ENCODE measurements around the gene CLTA.
"Not testable (repeated sequence)": the region's sequence is repeated elsewhere in the genome, so short reads cannot be mapped to it uniquely, and the experiment has no call there.

CLTA gene

GRCh38 chr9:36239675-36240074 is 49.0 kb downstream of the CLTA start:
- not testable (repeated sequence) for DNase-seq; H3K4me1 ChIP-seq (ENCODE audit: control extremely low read depth in 1 of 4, control insufficient read depth in 4 of 4, insufficient read depth in 4 of 4, low read length in 3 of 4); H3K27me3 ChIP-seq (replicated peaks in 2 of 5; ENCODE audit: control insufficient read depth in 4 of 5, insufficient read depth in 5 of 5, low read length in 4 of 5); H3K27ac ChIP-seq (ENCODE audit: insufficient read depth in 1 of 2, low read depth in 1 of 2, low read length in 2 of 2, poor library complexity in 1 of 2, severe bottlenecking in 2 of 2); H3K4me3 ChIP-seq (ENCODE audit: control insufficient read depth in 1 of 7, extremely low read depth in 1 of 7, insufficient read depth in 4 of 7, low read depth in 2 of 7, low read length in 6 of 7); H3K9me3 ChIP-seq (ENCODE audit: control extremely low read depth in 1 of 5, control insufficient read depth in 4 of 5, insufficient read depth in 2 of 5, low read depth in 1 of 5, low read length in 4 of 5)
- ChIA-PET CTCF (interaction anchor here (1.1 to 1.9 kb wide), 3 partner anchors 11 to 89 kb away, joined by 3 to 6 read pairs (median 5); no protein-coding TSS in a partner anchor), POLR2A (interaction anchor here (0.6 to 0.9 kb wide), 2 partner anchors 9 to 18 kb away, joined by 3 read pairs; partner anchors contain the start of gene GNE)
- WGBS (ENCODE audit: insufficient coverage): 100% methylated on average over 3 of the region's 3 CpGs
- peaks cover 12 to 45% (median 28%) of the 10 kb centered on the region in 4 experiments for H3K36me3 ChIP-seq (ENCODE audit: control insufficient read depth in 4 of 4, insufficient read depth in 4 of 4, low read length in 3 of 4)

- Histone ChIP-seq H3K4me1 (ENCODE audit: control extremely low read depth in 1 of 4, control insufficient read depth in 4 of 4, insufficient read depth in 4 of 4, low read length in 3 of 4) (no peaks in the 10 kb centered on the region), H3K4me3 (ENCODE audit: control insufficient read depth in 1 of 7, extremely low read depth in 1 of 7, insufficient read depth in 4 of 7, low read depth in 2 of 7, low read length in 6 of 7) (no peak overlapping the region), H3K27ac (ENCODE audit: insufficient read depth in 1 of 2, low read depth in 1 of 2, low read length in 2 of 2, poor library complexity in 1 of 2, severe bottlenecking in 2 of 2) (no peak overlapping the region), H3K27me3 (replicated peaks in 2 of 5; ENCODE audit: control insufficient read depth in 4 of 5, insufficient read depth in 5 of 5, low read length in 4 of 5) (no peaks in the 10 kb centered on the region), H3K9me3 (ENCODE audit: control extremely low read depth in 1 of 5, control insufficient read depth in 4 of 5, insufficient read depth in 2 of 5, low read depth in 1 of 5, low read length in 4 of 5) (no peaks in the 10 kb centered on the region), H3K36me3 (ENCODE audit: control insufficient read depth in 4 of 4, insufficient read depth in 4 of 4, low read length in 3 of 4) (peaks cover 14 to 41% (median 28%) of the 10 kb centered on the region in 4 experiments)
- WGBS (ENCODE audit: insufficient coverage): 98% methylated on average over 6 of the region's 6 CpGs
- CTCF ChIA-PET: interaction anchor here (8.5 kb wide), 1 partner anchor 84 kb away, joined by 112 read pairs; no protein-coding TSS in a partner anchor
- POLR2A ChIA-PET: no interaction called here
- no peak for DNase-seq
Measured at GRCh38 chr9:36245906-36246305, 55.2 kb downstream of the CLTA start.

DNA sequence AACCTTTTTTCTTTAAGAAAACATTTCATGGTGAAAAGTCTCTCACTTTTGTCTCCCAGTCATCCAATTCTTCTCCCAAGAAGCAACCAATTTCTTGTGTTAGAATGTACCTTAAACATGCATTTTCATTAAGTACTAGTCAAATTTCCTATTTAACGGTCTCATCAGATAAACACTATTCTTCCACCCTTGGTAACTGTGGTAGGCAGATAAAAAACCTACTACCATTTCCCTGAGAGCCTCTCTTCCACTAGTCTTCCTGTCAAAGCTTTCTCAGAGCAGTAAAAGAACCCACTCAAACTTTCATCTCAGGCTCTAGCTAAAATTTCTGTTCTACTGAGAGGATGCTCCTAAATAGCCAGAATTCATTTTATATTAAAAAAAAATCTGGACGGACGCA is 56.6 kb downstream of the CLTA start:
- POLR2A ChIA-PET: no interaction called here
- no peaks in the 10 kb centered on the region for H3K27me3 ChIP-seq (replicated peaks in 2 of 5; ENCODE audit: control insufficient read depth in 4 of 5, insufficient read depth in 5 of 5, low read length in 4 of 5)
- H3K27ac ChIP-seq (ENCODE audit: insufficient read depth in 1 of 2, low read depth in 1 of 2, low read length in 2 of 2, poor library complexity in 1 of 2, severe bottlenecking in 2 of 2): no peak overlapping the region
- no peak for DNase-seq
- H3K4me3 ChIP-seq (ENCODE audit: control insufficient read depth in 1 of 7, extremely low read depth in 1 of 7, insufficient read depth in 4 of 7, low read depth in 2 of 7, low read length in 6 of 7): no peak overlapping the region
- H3K9me3 ChIP-seq (ENCODE audit: control extremely low read depth in 1 of 5, control insufficient read depth in 4 of 5, insufficient read depth in 2 of 5, low read depth in 1 of 5, low read length in 4 of 5): no peaks in the 10 kb centered on the region
- peaks cover 9 to 30% (median 23%) of the 10 kb centered on the region in 4 experiments for H3K36me3 ChIP-seq (ENCODE audit: control insufficient read depth in 4 of 4, insufficient read depth in 4 of 4, low read length in 3 of 4)
- CTCF ChIA-PET: interaction anchor here (0.8 to 8.5 kb wide), 7 partner anchors 10 to 205 kb away, joined by 3 to 112 read pairs (median 3); partner anchors contain the start of gene GNE
- H3K4me1 ChIP-seq (ENCODE audit: control extremely low read depth in 1 of 4, control insufficient read depth in 4 of 4, insufficient read depth in 4 of 4, low read length in 3 of 4): no peaks in the 10 kb centered on the region
- 67% methylated on average over 1 of the region's 3 CpGs for WGBS (ENCODE audit: insufficient coverage)

DNA sequence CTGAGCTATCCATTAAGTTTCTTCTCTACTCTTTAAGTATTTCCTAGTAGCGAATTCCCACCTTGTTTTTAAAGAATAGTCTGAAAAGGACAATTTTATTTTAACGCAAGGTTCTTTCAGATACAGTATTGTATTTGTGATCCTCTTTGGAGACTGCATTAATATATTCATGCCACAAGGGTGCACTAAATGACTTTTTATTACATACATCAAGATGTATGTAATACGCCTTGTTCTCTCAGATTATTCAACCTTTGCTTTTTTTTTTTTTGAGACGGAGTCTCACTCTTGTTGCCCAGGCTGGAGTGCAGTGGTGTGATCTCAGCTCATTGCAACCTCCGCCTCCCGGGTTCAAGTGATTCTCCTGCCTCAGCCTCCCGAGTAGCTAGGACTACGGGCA is 57.3 kb downstream of the CLTA start:
- H3K4me3 ChIP-seq (ENCODE audit: control insufficient read depth in 1 of 7, extremely low read depth in 1 of 7, insufficient read depth in 4 of 7, low read depth in 2 of 7, low read length in 6 of 7); H3K27me3 ChIP-seq (replicated peaks in 2 of 5; ENCODE audit: control insufficient read depth in 4 of 5, insufficient read depth in 5 of 5, low read length in 4 of 5); H3K9me3 ChIP-seq (ENCODE audit: control extremely low read depth in 1 of 5, control insufficient read depth in 4 of 5, insufficient read depth in 2 of 5, low read depth in 1 of 5, low read length in 4 of 5); H3K4me1 ChIP-seq (ENCODE audit: control extremely low read depth in 1 of 4, control insufficient read depth in 4 of 4, insufficient read depth in 4 of 4, low read length in 3 of 4); H3K27ac ChIP-seq (ENCODE audit: insufficient read depth in 1 of 2, low read depth in 1 of 2, low read length in 2 of 2, poor library complexity in 1 of 2, severe bottlenecking in 2 of 2): not testable (repeated sequence)
- DNase-seq: peak; percentile 54 to 75 (median 74)
- CTCF ChIA-PET: interaction anchor here (0.7 to 8.5 kb wide), 15 partner anchors 9 to 205 kb away, joined by 3 to 112 read pairs (median 3); partner anchors contain the start of gene GNE
- POLR2A ChIA-PET: interaction anchor here (1.3 kb wide), 1 partner anchor 80 kb away, joined by 3 read pairs; no protein-coding TSS in a partner anchor
- WGBS (ENCODE audit: insufficient coverage): 84% methylated on average over 5 of the region's 8 CpGs
- peaks cover 9 to 27% (median 19%) of the 10 kb centered on the region in 4 experiments for H3K36me3 ChIP-seq (ENCODE audit: control insufficient read depth in 4 of 4, insufficient read depth in 4 of 4, low read length in 3 of 4)

GRCh38 chr9:36249189-36249588 is 58.5 kb downstream of the CLTA start:
- H3K27ac ChIP-seq (ENCODE audit: insufficient read depth in 1 of 2, low read depth in 1 of 2, low read length in 2 of 2, poor library complexity in 1 of 2, severe bottlenecking in 2 of 2): no peak overlapping the region
- CTCF ChIA-PET: interaction anchor here (1.1 to 8.5 kb wide), 11 partner anchors 8 to 200 kb away, joined by 3 to 112 read pairs (median 4); partner anchors contain the start of gene GNE
- H3K27me3 ChIP-seq (replicated peaks in 2 of 5; ENCODE audit: control insufficient read depth in 4 of 5, insufficient read depth in 5 of 5, low read length in 4 of 5): no peaks in the 10 kb centered on the region
- H3K4me3 ChIP-seq (ENCODE audit: control insufficient read depth in 1 of 7, extremely low read depth in 1 of 7, insufficient read depth in 4 of 7, low read depth in 2 of 7, low read length in 6 of 7): no peak overlapping the region
- POLR2A ChIA-PET: interaction anchor here (0.6 to 1.3 kb wide), 3 partner anchors 9 to 1204 kb away, joined by 3 read pairs; no protein-coding TSS in a partner anchor
- H3K4me1 ChIP-seq (ENCODE audit: control extremely low read depth in 1 of 4, control insufficient read depth in 4 of 4, insufficient read depth in 4 of 4, low read length in 3 of 4): no peaks in the 10 kb centered on the region
- no peak for DNase-seq
- no peaks in the 10 kb centered on the region for H3K9me3 ChIP-seq (ENCODE audit: control extremely low read depth in 1 of 5, control insufficient read depth in 4 of 5, insufficient read depth in 2 of 5, low read depth in 1 of 5, low read length in 4 of 5)
- 96% methylated on average over 6 of the region's 6 CpGs for WGBS (ENCODE audit: insufficient coverage)
- H3K36me3 ChIP-seq (ENCODE audit: control insufficient read depth in 4 of 4, insufficient read depth in 4 of 4, low read length in 3 of 4): peaks cover 8 to 18% (median 15%) of the 10 kb centered on the region in 4 experiments

- Histone ChIP-seq H3K9me3 (ENCODE audit: control extremely low read depth in 1 of 5, control insufficient read depth in 4 of 5, insufficient read depth in 2 of 5, low read depth in 1 of 5, low read length in 4 of 5) (no peaks in the 10 kb centered on the region), H3K4me1 (ENCODE audit: control extremely low read depth in 1 of 4, control insufficient read depth in 4 of 4, insufficient read depth in 4 of 4, low read length in 3 of 4) (no peaks in the 10 kb centered on the region), H3K27ac (ENCODE audit: insufficient read depth in 1 of 2, low read depth in 1 of 2, low read length in 2 of 2, poor library complexity in 1 of 2, severe bottlenecking in 2 of 2) (no peak overlapping the region), H3K4me3 (ENCODE audit: control insufficient read depth in 1 of 7, extremely low read depth in 1 of 7, insufficient read depth in 4 of 7, low read depth in 2 of 7, low read length in 6 of 7) (no peak overlapping the region), H3K27me3 (replicated peaks in 2 of 5; ENCODE audit: control insufficient read depth in 4 of 5, insufficient read depth in 5 of 5, low read length in 4 of 5) (no peaks in the 10 kb centered on the region), H3K36me3 (ENCODE audit: control insufficient read depth in 4 of 4, insufficient read depth in 4 of 4, low read length in 3 of 4) (peaks cover 7 to 18% (median 12%) of the 10 kb centered on the region in 4 experiments)
- CTCF ChIA-PET: interaction anchor here (0.9 to 8.5 kb wide), 4 partner anchors 18 to 79 kb away, joined by 3 to 112 read pairs (median 6); no protein-coding TSS in a partner anchor
- DNase-seq: no peak
- 100% methylated on average over 1 of the region's 1 CpG for WGBS (ENCODE audit: insufficient coverage)
- POLR2A ChIA-PET: no interaction called here
Measured at GRCh38 chr9:36250079-36250478, 59.4 kb downstream of the CLTA start.

GRCh38 chr9:36251428-36251827 is 60.7 kb downstream of the CLTA start:
- Histone ChIP-seq H3K4me1 (ENCODE audit: control extremely low read depth in 1 of 4, control insufficient read depth in 4 of 4, insufficient read depth in 4 of 4, low read length in 3 of 4) (no peaks in the 10 kb centered on the region), H3K36me3 (ENCODE audit: control insufficient read depth in 4 of 4, insufficient read depth in 4 of 4, low read length in 3 of 4) (peaks cover 3 to 8% (median 5%) of the 10 kb centered on the region in 4 experiments), H3K9me3 (ENCODE audit: control extremely low read depth in 1 of 5, control insufficient read depth in 4 of 5, insufficient read depth in 2 of 5, low read depth in 1 of 5, low read length in 4 of 5) (no peaks in the 10 kb centered on the region), H3K4me3 (ENCODE audit: control insufficient read depth in 1 of 7, extremely low read depth in 1 of 7, insufficient read depth in 4 of 7, low read depth in 2 of 7, low read length in 6 of 7) (no peak overlapping the region), H3K27ac (ENCODE audit: insufficient read depth in 1 of 2, low read depth in 1 of 2, low read length in 2 of 2, poor library complexity in 1 of 2, severe bottlenecking in 2 of 2) (no peak overlapping the region), H3K27me3 (replicated peaks in 2 of 5; ENCODE audit: control insufficient read depth in 4 of 5, insufficient read depth in 5 of 5, low read length in 4 of 5) (no peaks in the 10 kb centered on the region)
- ChIA-PET CTCF (interaction anchor here (1.0 to 8.5 kb wide), 5 partner anchors 9 to 99 kb away, joined by 3 to 112 read pairs (median 3); no protein-coding TSS in a partner anchor), POLR2A (no interaction called here)
- WGBS (ENCODE audit: insufficient coverage): 100% methylated on average over 1 of the region's 1 CpG
- DNase-seq: no peak
